Measurements from ENCODE around the gene TTLL7.
"Not testable (repeated sequence)": the region's sequence is repeated elsewhere in the genome, so short reads cannot be mapped to it uniquely, and the experiment has no call there.

Gene TTLL7

DNA sequence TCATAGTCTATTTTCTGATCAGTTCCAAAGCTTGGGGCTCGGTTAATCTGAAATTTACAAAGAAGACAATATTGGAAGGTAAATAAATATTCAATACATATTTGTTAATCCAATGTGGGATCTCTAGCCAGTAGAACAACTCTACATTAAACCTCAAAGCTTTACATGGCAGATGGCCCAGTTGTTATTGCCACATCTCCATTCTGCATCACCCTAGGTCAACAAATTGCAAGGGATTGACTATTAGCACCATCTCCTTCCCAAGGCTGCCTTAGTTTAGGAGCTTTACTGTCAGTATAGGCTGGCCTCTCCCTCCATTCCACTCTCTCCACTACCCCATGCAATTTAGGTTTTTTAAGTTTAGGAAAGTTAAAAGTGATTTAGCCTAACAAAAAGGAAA, 69.7 kb downstream of the TTLL7 start:
- no peak for DNase-seq

DNA sequence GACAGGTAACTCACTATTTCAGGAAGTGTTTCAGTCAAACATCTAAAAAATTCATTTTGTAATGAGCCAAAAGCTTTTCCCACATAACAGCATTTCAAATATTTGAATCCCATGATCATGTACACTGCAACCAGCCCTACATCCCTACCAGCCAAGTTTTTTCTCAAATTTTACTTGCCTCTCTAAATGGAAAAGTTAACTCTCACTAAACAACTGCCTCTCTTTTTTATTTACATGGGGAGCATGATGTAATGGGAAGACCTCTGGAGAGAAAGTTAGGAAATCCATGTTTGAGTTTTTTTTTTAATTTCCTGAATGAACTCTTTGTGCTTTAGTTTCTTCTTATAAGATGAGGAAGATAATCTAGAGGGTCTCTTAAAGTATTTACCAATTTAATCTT, 70.5 kb downstream of the TTLL7 start:
- DNase-seq, result no peak

DNA sequence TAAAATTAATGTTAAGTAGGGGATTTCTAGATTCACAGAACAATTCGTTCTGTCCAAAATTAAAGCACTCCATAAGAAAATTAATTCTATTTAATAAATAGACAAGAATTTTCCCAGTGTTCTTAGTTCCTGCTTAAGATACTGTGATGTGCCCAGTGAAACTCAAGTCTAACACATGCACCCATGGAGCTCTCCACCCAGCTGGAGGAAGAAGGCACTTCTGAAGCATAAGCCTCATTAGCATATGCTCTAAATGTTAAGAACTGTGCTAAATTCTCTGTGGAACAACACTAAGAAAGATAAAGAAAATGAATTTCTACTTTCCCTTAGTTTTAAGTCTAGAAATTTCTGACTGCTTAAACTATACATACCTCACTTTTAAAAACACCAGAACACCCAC, 71.2 kb downstream of the TTLL7 start:
- DNase-seq, result no peak

DNA sequence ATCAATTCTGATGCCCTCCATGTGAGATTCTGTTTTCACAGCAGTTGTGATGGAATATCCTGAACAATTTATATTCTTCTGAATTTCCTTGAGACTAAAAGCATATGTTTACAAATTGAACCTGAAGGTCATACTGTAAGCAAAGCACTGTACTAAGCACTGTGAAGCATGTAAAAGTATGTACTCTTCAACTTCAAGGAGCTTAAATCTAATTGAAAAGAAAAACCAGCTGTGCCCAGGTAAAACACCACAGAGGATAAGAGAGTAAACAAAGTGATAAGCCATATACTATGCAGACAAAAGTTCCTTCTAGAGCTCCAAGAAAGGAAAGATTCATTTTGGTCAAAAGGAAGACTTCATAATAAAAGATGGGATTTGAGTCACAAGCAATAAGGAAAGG, 71.9 kb downstream of the TTLL7 start:
- no peak for DNase-seq

DNA sequence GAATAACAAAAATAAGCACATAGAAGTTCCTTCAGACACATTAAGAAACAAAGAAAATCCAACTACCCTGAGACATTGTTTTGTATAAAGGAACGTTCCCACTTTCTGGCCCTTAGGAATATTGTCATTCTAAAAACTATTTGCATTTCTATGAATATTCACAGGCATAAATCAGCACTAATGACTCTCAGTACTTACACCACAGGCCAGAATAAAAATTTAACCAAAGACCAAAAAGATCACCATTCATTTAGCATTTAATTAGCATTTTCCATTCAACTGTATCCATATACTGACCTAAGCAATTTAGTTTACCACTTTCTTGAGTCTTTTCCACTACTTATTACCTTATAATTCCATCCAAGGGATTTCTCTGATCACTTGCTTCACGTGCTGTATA, 75.4 kb downstream of the TTLL7 start:
- DNase-seq, result no peak

DNA sequence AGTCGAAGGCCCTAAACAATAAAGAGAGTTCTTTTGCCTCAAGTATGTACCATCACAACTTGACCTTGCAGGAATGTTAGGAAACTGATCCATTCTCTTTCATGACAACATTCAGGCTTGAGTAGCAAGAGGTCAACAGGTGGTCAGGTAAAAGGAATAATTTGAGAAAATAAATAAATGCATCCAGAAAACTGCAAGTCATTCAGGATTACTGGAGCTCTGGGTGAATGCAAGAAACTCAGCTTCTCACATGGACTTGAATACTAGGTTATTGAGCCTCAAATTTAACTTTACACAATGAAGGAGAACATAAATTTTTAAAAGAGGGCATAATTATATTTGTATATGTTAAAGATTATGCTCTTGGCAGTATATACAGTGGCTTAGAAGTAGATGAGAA, 76.5 kb downstream of the TTLL7 start:
- no peak for DNase-seq

DNA sequence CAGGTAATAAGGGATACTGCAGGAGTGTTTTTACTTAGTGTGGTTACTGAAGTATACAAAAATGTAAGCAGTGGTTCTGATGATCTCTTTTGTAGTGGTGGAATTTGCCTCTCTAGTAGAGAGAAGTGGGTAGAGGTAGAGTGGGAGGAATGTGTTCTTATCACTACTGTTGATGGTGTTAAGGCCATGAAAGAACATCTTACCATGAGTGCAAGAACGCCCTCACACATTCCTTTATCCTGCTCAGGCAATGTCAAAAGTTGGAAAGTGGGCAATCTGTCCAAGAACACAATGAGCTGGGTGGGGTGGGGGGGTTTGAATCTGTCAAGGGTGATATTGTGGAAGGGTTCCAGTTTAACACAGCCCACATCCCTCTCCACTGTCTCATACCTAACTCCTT, 78.6 kb downstream of the TTLL7 start:
- no peak for DNase-seq

DNA sequence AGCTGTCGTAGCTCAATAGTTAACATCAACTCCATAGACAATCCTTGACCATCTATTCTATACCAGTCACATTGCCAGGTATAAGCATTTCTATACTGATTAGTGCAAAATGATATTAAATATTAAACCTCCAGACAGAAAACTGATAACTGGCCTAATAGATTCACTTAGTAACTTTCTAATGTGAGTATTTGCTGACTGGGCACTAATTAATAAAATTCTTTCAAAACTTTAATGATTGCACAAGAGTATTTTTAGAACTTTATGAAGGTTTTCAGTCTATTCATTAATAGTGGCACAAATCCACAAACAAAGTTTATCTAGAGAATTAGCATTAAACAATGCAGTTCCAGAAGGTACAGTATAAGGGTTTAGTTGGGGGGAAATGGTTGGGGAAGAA, 79.1 kb downstream of the TTLL7 start:
- DNase-seq, result no peak

DNA sequence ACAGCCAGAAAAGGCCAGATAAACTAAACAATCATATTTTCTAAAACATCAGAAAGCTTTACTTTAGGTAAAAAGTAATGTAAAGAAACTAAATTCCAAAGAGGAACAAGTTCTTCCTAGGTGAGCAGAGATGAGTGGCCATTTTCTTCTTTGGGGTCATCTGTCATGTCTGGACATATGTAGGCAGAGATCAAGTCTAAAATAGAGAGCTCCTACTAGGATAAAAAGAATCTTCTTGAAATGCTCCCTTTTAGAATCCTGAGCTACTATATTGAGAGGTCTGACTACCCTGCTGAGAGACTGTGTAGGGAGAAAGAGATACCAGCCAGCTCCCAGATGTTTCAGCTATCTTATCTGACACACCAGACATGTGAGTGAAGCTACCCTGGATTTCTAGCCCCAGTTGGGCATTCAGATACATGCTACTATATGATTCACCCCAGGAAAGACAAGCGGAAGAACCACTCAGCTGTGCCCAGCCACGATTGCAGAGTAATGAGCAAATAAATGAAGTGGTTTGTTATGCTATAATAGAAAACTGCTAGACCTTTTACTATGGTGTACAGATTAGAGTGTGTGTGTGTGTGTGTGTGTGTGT, 80.1 kb downstream of the TTLL7 start:
- peak; percentile 48 for DNase-seq

DNA sequence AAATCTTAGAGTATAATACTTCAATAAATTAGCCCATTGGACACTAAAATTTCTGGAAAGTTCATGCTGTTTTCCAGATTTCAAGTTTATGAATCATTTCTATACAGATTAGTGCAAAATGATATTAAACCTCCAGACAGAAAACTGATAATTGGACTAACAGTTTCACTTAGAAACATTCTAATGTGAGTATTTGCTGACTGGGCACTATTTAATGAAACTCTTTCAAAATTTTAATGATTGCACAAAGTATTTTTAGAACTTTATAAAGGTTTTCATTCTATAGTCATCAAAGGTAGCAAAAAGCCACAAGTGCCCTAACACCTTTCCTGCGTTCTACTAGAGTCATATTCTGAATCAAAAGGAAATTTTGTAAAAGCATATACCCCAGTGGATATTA, 81.0 kb downstream of the TTLL7 start:
- no peak for DNase-seq

DNA sequence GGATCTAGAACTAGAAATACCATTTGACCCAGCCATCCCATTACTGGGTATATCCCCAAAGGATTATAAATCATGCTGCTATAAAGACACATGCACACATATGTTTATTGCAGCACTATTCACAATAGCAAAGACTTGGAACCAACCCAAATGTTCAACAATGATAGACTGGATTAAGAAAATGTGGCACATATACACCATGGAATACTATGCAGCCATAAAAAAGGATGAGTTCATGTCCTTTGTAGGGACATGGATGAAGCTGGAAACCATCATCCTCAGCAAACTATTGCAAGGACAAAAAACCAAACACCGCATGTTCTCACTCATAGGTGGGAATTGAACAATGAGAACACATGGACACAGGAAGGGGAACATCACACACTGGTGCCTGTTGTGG, 82.8 kb downstream of the TTLL7 start:
- not testable (repeated sequence) for DNase-seq

DNA sequence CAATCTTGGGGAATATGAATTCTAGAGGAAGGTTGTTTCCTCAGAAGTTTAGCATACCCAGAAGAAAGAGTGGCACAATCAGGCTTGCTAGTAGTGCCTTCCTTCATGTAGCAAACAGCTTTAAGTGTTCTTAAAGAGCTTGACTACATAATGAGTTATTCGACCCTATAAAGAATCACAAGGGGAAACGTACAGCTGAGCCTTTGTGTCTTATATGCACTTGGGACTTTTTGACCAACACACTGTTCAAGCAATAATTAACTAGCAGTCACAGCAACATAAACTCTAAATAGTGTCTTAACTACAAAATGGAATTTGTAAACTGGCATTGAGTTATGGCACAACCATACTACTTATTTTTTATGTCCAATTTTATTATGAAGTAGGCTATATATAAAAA, 86.1 kb downstream of the TTLL7 start:
- no peak for DNase-seq

DNA sequence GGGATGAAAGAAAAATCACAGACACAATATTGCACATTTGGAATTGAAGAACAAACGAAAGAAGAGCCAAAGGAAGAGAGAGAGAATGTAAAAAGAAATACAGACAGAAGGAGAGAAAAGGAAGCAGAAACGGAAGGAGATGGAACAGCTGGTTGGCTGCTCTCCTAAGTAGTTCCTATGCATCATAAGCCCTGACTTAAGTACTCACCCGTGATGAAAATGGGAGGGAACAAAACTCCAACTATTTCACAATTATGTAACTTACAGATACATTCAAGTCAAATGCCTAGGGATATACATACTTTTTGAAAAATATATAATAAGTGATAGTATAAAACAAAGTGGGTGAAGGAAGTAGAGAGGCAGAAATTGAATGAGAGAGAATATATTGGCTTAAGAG, 88.5 kb downstream of the TTLL7 start:
- no peak for DNase-seq

DNA sequence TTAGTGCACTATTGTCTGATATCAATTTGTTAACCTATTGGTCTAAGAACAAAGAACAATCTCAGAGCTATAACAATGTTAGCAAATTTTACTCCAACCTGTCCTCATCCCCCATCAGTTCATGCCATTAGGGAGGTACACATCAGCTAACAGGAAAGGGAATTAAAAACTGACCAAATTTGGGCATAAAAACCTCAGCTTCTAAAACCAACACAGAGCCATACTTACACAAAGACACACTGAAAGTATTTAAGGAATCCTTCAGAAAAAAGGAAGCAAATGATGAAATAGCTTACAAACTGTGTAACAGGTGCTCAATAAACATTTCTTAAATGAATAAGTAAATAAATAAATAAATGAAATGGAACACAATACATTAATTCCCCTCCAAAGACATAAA, 89.2 kb downstream of the TTLL7 start:
- no peak for DNase-seq

DNA sequence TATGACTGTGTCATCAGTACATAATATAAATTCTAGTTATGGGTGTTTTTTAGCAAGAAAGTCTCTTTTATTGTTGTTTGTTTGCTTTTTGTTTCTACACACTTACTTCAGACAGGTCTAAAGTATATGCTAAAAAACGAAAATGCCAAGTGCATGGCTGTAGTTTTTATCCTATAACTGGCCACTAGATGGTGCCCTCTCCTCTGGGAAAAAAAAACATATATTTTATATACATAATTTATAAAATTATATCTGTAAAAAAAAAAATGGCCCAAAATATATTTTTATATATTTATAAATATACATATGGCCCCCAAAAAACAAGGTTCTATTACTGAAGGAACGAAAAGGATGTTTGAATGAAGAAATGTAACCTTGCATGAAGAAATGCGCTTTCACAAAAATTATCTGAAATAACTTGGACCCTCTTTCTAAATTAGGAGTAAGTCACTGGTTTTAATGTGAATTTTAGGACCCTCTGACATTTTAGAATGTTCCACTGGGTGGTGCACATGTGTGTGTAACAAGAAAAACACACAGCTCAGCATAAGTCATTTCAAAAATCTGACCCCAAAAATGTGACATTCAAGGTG, 93.5 kb downstream of the TTLL7 start:
- DNase-seq, result peak; percentile 78

DNA sequence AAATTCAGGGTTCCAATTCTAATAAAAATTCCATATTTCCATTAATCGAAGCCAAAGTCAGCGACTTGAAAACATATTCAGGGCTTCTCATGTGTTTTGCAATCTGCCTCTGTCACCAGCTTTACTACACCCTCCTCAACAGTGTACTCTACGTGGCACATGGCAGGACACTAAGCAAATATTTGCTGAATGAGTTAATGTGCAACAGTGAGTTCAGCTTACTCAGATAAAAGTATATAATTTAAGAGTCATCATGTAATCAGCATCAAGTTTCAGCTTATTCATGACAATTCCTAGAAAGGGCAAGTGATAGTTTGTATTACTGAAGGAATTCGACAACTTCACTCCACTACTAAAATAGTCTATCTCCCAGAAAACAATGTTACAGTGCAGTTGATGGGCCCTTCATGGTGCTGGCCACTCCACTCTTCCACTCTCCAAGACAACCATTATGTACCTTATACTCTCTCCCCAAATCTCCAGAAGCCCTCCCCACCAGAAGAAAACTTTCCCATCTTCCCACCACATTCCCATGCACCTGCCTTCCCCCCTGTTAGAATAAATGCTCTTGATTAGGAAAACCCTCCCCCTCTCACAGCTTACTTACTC, 97.3 kb downstream of the TTLL7 start:
- peak; percentile 90 for DNase-seq

DNA sequence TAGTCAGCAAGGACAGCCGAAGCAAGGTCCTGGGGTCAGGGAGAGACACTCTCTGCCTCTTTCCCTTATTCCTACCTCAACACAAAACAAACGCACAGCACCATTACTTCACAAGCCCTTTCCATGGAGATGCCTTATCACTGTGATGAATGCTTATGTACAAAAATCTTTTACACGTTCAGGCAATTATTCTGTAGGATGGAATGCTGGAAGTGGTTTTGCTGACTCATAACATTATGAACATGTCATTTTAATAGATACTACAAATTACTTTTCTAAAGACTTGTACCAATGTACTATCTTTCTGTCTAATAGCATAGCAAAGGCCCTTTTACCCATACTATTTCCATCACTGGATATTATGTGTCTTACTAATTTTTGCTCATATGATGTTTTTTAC, 98.4 kb downstream of the TTLL7 start:
- no peak for DNase-seq

DNA sequence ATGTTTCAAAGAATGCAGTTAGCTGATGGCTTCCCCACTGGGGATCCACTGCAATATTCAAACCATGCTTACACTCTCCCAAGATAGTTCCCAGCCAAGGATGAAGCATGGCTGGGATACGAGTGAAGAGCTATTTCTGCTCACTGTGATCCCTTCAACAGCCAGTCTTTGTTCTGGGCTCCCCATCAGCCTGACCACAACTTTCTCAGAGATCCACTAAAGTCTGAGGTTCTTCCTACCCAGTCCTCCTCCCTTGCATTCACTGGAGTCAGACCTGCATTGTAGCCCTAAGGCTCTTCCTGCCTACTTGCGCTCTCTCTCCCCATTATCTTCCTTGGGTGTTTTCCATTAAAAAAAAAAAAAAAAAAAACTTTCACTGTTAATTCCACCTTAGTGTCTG, 101.4 kb downstream of the TTLL7 start:
- DNase-seq, result no peak

DNA sequence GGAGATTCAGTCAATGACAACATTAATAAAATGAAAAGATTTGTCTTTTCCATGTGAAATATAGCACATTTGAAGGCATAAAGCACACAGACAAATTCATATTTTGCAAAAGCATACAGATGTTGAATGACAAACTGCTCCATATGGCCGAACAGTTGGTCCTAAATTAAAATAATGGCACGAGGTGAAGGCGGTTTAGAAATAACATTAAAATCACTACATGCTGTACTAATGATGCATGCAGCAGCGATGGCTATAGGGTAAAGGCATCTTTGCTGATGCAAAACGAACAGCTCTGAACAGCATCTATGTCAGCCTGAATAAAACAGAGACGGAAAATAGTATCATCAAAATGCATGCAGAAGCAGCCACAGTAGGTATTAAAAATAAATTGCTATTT, 102.6 kb downstream of the TTLL7 start:
- no peak for DNase-seq

DNA sequence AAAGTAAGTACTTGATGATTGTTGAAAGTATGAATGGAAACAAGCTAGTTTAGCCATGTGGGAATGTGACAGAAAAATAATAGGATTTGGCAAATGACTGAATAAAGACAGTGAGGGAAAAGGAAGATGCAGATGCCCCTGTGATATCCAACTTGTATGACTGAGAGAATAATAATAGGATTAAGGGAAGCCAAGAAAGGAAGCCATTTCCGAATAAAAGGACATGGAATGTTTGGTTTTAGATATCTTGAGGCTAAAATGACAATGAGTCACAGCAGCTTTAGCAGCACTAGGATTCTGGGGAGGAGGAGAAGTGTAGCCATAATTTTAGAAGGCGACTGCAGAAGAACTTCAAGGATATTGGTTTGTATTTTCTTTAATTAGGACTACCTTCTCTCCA, 109.2 kb downstream of the TTLL7 start:
- no peak for DNase-seq

DNA sequence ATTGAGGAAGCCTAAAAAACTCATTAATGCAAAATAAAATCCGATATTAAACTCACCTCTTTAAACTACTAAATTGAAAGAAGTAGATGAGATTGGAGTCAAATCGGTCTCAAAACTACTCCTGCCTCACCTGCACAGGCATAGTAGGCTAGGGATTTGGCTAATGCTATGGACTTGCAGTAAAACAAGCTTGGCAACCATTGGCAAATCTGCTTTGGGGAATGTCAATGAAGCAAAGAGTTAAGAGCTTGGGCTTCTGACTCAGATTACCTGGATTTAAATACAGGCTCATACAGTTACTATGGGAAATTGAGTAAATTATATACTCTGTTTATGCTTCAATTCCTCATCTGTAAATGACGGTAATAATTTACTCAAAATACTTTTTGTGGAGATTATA, 111.4 kb downstream of the TTLL7 start:
- DNase-seq, result no peak

DNA sequence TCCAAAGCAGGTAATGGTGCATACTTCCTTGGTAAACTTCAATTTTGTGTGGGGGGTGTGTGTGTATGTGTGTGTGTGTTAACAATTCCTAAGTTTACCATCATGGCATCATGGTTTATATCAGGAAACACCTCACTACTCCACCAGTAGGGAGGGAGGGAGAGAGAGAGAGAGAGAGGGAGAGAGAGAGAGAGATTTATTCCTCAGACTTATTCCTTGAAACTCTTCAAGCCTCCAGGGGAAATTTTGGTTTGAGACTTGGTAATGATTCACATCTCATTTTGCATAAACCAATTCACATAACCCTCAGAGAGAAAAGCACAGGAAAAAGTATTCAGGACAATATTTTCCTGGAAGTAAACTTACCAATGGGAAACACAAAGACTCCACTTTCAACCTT, 115.0 kb downstream of the TTLL7 start:
- no peak for DNase-seq

DNA sequence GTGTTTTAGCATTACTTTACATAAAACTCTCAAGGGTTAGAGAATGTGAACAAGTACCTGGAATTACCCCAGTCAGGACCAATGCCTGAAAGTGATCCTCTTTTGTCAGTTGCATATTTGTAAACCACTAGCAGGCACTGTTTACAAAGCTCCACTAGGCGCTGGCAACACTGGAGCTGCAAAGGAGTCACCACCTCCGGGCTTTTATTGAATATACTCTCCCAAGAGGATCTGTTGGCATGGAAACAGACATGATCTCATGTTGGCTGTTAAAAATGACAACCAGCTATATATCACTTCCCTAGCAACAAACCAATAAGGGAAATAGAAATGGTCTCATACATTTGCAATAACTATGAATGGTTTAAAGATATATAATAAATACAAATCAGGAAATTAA, 116.0 kb downstream of the TTLL7 start:
- no peak for DNase-seq

DNA sequence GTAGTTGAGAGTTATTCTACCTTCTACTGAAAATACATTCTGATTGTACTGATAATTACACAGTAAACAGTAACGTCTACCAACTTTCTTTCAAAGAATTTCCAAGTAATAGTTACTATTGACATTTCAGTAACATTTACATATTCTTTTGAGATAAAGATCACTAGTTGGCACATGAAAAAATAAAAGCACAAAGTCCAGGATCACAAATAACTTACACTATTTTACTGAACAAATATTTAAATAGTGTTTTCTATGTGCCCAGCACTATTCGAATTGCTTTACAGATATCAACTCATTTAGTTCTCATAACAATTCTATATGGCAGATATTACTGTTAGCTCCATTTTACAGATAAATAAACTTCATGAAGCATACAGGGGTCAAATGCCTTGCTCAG, 126.4 kb downstream of the TTLL7 start:
- no peak for DNase-seq

DNA sequence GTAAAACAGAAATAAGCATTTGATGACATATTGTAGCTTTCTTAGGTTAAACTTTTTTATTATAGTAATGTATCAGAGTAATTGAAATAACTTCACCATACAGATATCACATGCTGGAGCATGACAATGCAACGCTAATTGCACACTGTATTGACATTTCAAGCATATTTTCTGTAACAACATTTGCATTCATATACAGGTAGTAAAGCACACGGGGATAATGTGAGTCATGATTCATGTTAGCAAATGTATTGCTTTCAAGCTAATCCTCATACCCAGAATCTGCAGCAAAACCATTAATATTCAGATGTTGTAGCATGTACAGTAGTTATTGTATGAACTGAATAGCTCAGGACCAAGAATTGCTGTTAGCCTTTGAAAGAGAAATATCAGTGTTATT, 133.9 kb downstream of the TTLL7 start:
- DNase-seq, result no peak
